ENCODE results near the gene THOP1.
"Not testable (repeated sequence)": the region's sequence is repeated elsewhere in the genome, so short reads cannot be mapped to it uniquely, and the experiment has no call there.

The THOP1 gene

DNA sequence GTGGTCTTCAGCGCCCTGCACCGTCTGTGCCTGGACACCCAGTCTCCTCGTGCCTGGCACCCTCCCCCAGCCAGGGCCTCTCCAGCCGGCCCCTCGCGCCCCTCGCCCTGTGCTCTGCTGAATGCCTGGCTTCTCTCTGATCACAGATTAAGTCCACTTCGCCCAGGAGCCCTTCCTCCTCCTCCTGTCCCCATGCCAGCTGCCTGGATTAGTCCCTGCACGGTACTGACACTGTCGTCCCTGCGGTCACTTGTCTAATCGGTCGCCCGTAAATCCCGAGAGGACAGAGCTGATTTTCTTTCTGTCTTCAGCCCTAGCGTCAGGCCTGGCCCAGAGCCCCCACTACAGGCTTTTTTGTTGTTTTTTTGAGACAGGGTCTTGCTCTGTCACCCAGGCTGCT is 6.6 kb downstream of the THOP1 start:
- DNase-seq (ENCODE audit: low read depth): no peak
- TF ChIP-seq MAX (IDR thresholded peaks at IDR 0.05; ENCODE audit: low read depth, low read length) (no peak), POLR2A (IDR thresholded peaks at IDR 0.05; ENCODE audit: extremely low read depth, insufficient read length) (no peak), MYC (IDR thresholded peaks at IDR 0.05; ENCODE audit: low read depth, low read length) (no peak)
- TF ChIP-seq, protein P1, sequence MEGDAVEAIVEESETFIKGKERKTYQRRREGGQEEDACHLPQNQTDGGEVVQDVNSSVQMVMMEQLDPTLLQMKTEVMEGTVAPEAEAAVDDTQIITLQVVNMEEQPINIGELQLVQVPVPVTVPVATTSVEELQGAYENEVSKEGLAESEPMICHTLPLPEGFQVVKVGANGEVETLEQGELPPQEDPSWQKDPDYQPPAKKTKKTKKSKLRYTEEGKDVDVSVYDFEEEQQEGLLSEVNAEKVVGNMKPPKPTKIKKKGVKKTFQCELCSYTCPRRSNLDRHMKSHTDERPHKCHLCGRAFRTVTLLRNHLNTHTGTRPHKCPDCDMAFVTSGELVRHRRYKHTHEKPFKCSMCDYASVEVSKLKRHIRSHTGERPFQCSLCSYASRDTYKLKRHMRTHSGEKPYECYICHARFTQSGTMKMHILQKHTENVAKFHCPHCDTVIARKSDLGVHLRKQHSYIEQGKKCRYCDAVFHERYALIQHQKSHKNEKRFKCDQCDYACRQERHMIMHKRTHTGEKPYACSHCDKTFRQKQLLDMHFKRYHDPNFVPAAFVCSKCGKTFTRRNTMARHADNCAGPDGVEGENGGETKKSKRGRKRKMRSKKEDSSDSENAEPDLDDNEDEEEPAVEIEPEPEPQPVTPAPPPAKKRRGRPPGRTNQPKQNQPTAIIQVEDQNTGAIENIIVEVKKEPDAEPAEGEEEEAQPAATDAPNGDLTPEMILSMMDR (IDR thresholded peaks at IDR 0.05; ENCODE audit: low read depth, low read length): no peak
- no peak overlapping the region for H3K4me3 ChIP-seq (ENCODE audit: low read depth, low read length)

DNA sequence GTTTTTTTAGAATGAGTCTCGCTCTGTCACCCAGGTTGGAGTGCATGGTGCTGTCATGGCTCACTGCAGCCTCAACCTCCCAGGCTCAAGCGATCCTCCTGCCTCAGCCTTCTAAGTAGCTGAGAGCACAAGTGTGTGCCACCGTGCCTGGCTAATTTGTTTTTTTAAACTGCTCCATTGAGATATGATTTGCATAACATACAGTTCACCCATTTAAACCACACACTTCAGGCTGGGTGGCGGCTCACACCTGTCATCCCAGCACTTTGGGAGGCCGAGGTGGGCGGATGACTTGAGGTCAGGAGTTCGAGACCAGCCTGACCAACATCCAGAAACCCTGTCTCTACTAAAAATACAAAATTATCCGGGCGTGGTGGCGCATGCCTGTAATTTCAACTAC is 7.4 kb downstream of the THOP1 start:
- H3K4me3 ChIP-seq (ENCODE audit: low read depth, low read length); DNase-seq (ENCODE audit: low read depth): not testable (repeated sequence)

DNA sequence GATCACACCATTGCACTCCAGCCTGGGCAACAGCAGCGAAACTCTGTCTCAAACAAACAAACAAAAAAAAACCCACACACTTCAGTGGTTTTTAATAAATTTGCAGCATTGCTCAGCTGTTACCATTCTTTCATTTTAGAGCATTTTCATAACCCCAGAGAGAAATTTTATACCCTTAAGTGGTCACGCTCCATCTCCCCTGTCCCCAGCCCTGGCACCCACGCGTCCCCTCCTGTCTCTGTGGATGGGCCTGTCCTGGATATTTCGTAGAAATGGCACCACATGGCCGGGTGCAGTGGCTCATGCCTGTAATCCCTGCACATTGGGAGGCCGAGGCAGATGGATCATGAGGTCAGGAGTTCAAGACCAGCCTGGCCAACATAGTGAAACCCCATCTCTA is 7.8 kb downstream of the THOP1 start:
- no peak for DNase-seq (ENCODE audit: low read depth)
- TF ChIP-seq MAX (IDR thresholded peaks at IDR 0.05; ENCODE audit: low read depth, low read length) (no peak), POLR2A (IDR thresholded peaks at IDR 0.05; ENCODE audit: extremely low read depth, insufficient read length) (no peak), MYC (IDR thresholded peaks at IDR 0.05; ENCODE audit: low read depth, low read length) (no peak)
- TF ChIP-seq, protein P1 (IDR thresholded peaks at IDR 0.05; ENCODE audit: low read depth, low read length): no peak
- no peak overlapping the region for H3K4me3 ChIP-seq (ENCODE audit: low read depth, low read length)

DNA sequence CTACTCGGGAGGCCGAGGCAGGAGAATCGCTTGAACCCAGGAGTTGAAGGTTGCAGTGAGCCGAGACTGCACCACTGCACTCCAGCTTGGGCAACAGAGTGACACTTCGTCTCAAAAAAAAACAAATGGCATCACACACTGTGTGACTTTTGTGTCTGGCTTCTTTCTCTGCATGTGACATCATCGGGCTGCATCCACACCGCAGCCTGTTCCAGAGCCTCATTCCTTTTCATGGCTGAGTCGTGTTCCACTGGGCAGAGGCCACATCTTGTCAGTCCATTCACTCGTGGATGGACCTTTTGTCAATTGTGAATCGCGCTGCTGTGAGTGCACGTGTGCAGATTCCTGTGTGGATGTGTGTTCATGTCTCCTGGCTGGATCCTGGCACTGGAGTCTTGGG is 8.3 kb downstream of the THOP1 start:
- H3K4me3 ChIP-seq (ENCODE audit: low read depth, low read length): no peak overlapping the region
- TF ChIP-seq MAX (IDR thresholded peaks at IDR 0.05; ENCODE audit: low read depth, low read length) (no peak), POLR2A (IDR thresholded peaks at IDR 0.05; ENCODE audit: extremely low read depth, insufficient read length) (no peak)
- TF ChIP-seq, protein P1 (IDR thresholded peaks at IDR 0.05; ENCODE audit: low read depth, low read length): no peak
- DNase-seq (ENCODE audit: low read depth): no peak

DNA sequence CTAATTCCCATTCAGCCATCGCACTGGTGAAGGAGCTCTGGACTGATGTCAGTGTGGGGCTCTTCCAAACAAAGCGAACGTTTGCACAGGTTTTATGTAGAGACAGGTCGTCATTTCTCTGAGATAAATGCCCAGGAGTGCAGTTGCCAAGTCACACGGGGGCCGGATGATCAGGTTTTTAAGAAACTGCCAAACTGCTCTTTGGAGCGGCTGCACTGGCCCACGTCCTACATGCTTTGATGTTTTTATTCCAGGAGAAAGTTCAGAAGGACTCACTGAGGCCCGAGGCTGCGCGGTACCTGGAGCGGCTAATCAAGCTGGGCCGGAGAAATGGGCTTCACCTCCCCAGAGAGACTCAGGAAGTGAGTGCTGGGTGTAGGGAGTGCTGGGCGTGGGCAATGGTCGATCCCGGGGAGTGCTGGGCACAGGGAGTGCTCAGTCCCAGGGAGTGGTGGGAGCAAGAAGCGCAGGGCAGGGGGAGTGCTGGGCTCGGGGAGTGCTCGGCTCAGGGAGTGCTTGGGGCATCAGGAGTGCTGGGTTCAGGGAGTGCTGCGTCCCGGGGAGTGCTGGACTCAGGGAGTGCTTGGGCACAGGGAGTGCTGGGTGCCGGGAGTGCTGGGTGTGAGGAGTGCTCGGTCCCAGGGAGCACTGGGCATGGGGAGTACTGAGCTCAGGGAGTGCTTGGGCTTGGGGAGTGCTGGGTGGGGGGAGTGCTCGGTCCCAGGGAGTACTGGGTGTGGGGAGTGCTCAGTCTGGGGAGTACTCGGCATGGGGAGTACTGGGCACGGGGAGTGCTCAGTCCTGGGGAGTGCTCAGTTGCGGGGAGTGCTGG is 10.7 kb downstream of the THOP1 start:
- TF ChIP-seq, protein P1 (IDR thresholded peaks at IDR 0.05; ENCODE audit: low read depth, low read length): no peak
- TF ChIP-seq POLR2A (IDR thresholded peaks at IDR 0.05; ENCODE audit: extremely low read depth, insufficient read length) (no peak), MYC (IDR thresholded peaks at IDR 0.05; ENCODE audit: low read depth, low read length) (no peak), MAX (IDR thresholded peaks at IDR 0.05; ENCODE audit: low read depth, low read length) (no peak)
- DNase-seq (ENCODE audit: low read depth): no peak
- no peak overlapping the region for H3K4me3 ChIP-seq (ENCODE audit: low read depth, low read length)

GRCh38 chr19:2796659-2797266 is 11.5 kb downstream of the THOP1 start:
- no peak overlapping the region for H3K4me3 ChIP-seq (ENCODE audit: low read depth, low read length)
- DNase-seq (ENCODE audit: low read depth): no peak
- TF ChIP-seq, protein P1 (IDR thresholded peaks at IDR 0.05; ENCODE audit: low read depth, low read length): no peak
- TF ChIP-seq MYC (IDR thresholded peaks at IDR 0.05; ENCODE audit: low read depth, low read length) (no peak), MAX (IDR thresholded peaks at IDR 0.05; ENCODE audit: low read depth, low read length) (no peak), POLR2A (IDR thresholded peaks at IDR 0.05; ENCODE audit: extremely low read depth, insufficient read length) (no peak)

Measured in NB4 (cell line).